HG02623 (cell line): Measurements from ENCODE around the gene KCTD3.

Experiments
- ATAC-seq: cut with Tn5 transposase; IDR thresholded peaks from one replicate; pipeline ENCODE4 v1.9.1; 2021; ENCODE audit warnings: moderate library complexity; ENCODE audit not compliant: unreplicated experiment

Gene KCTD3

GRCh38 chr1:215556996-215557395, 10.1 kb upstream of the KCTD3 start:
- no peak for ATAC-seq

GRCh38 chr1:215557504-215557903, 9.6 kb upstream of the KCTD3 start:
- no peak for ATAC-seq

GRCh38 chr1:215557992-215558626, 9.0 kb upstream of the KCTD3 start:
- ATAC-seq, result no peak

- peak; percentile 61 for ATAC-seq
Measured at GRCh38 chr1:215567491-215568298, 591 bp downstream of the KCTD3 start.

GRCh38 chr1:215568299-215568692, 1.2 kb downstream of the KCTD3 start:
- ATAC-seq, result no peak

- ATAC-seq, result no peak
Measured at GRCh38 chr1:215569986-215570824, 3.1 kb downstream of the KCTD3 start.

GRCh38 chr1:215581896-215582295, 14.8 kb downstream of the KCTD3 start:
- ATAC-seq, result no peak

GRCh38 chr1:215583185-215583749, 16.2 kb downstream of the KCTD3 start:
- ATAC-seq, result no peak

- no peak for ATAC-seq
Measured at GRCh38 chr1:215584389-215584788, 17.3 kb downstream of the KCTD3 start.

GRCh38 chr1:215589650-215590435, 22.7 kb downstream of the KCTD3 start:
- no peak for ATAC-seq

- no peak for ATAC-seq
Measured at GRCh38 chr1:215590779-215591491, 23.8 kb downstream of the KCTD3 start.

GRCh38 chr1:215594640-215595039, 27.5 kb downstream of the KCTD3 start:
- no peak for ATAC-seq

- no peak for ATAC-seq
Measured at GRCh38 chr1:215595231-215595630, 28.1 kb downstream of the KCTD3 start.

GRCh38 chr1:215597961-215598360, 30.9 kb downstream of the KCTD3 start:
- no peak for ATAC-seq

GRCh38 chr1:215599418-215600074, 32.4 kb downstream of the KCTD3 start:
- ATAC-seq, result no peak

- no peak for ATAC-seq
Measured at GRCh38 chr1:215600258-215600792, 33.2 kb downstream of the KCTD3 start.

- no peak for ATAC-seq
Measured at GRCh38 chr1:215600867-215601266, 33.8 kb downstream of the KCTD3 start.

GRCh38 chr1:215601276-215601675, 34.2 kb downstream of the KCTD3 start:
- no peak for ATAC-seq

GRCh38 chr1:215603319-215603718, 36.2 kb downstream of the KCTD3 start:
- no peak for ATAC-seq
